ENCODE results near the gene PDE10A. TPM values are rescaled to one million over a fixed set of nuclear protein-coding genes. Genes with fewer than 3 reads are reported as not detected.

Gene PDE10A
- total RNA-seq, 1 experiment from 2014 or later, result 0.31 TPM

GRCh38 chr6:165566088-165566828, 96.8 kb downstream of the PDE10A start:
- Histone ChIP-seq H3K79me1 (ENCODE audit: insufficient read depth, low read depth, low read length, poor library complexity, severe bottlenecking) (no peaks in the 10 kb centered on the region), H3K4ac (ENCODE audit: low read depth, low read length) (no peak overlapping the region), H2BK120ac (ENCODE audit: low read depth, low read length, poor library complexity, severe bottlenecking) (no peak overlapping the region), H3K27ac (ENCODE audit: insufficient read length, low read depth, low read length) (no peak overlapping the region), H2AFZ (ENCODE audit: low read length) (no peak overlapping the region), H2BK20ac (ENCODE audit: low read depth, low read length, poor library complexity, severe bottlenecking) (no peak overlapping the region), H3K9me3 (ENCODE audit: control insufficient read depth, low read depth, low read length) (no peaks in the 10 kb centered on the region), H3K56ac (ENCODE audit: insufficient read length, low read depth, low read length) (no peak overlapping the region), H2BK5ac (ENCODE audit: insufficient read length, low read length) (no peak overlapping the region), H4K5ac (ENCODE audit: insufficient read length, low read depth, low read length) (no peak overlapping the region), H2BK12ac (ENCODE audit: insufficient read length, low read depth, low read length) (no peak overlapping the region), H3K23me2 (ENCODE audit: insufficient read length, low read depth, low read length, poor library complexity, severe bottlenecking) (no peaks in the 10 kb centered on the region), H3K9ac (ENCODE audit: extremely low read depth, insufficient read length, low read length) (no peak overlapping the region), H3K27me3 (ENCODE audit: insufficient read depth, low read length) (no peaks in the 10 kb centered on the region), H4K91ac (ENCODE audit: insufficient read length, low read depth, low read length) (no peak overlapping the region), H3K4me2 (ENCODE audit: insufficient read depth, insufficient read length, low read length) (no peak overlapping the region), H3K14ac (ENCODE audit: insufficient read depth, low read length) (no peak overlapping the region), H2BK15ac (ENCODE audit: low read depth, low read length) (no peak overlapping the region), H3T11ph (ENCODE audit: low read length) (no peak overlapping the region), H3K79me2 (ENCODE audit: insufficient read depth, low read length) (no peaks in the 10 kb centered on the region), H3K23ac (ENCODE audit: insufficient read length, low read depth, low read length) (no peak overlapping the region), H4K8ac (replicated peaks; ENCODE audit: insufficient read length, low read depth, low read length) (no peak overlapping the region), H3K4me1 (ENCODE audit: insufficient read depth, low read length) (no peaks in the 10 kb centered on the region), H3K18ac (ENCODE audit: insufficient read length, low read depth, low read length) (no peak overlapping the region), H4K20me1 (ENCODE audit: control insufficient read depth, insufficient read depth, insufficient read length) (no peaks in the 10 kb centered on the region), H2AK5ac (ENCODE audit: insufficient read length, low read length) (no peak overlapping the region)
- no peak for TF ChIP-seq CTCF (conservative IDR thresholded peaks at IDR 0.05)
- no peak for DNase-seq
- no peak overlapping the region for H3K4me3 Mint-ChIP-seq
- H3K27me3 Mint-ChIP-seq (ENCODE audit: low read depth), result no peaks in the 10 kb centered on the region
- no CpG with 5 or more reads among the region's 5 CpGs for WGBS (ENCODE audit: extremely low coverage, insufficient read length, low lambda C conversion rate)
- H3K4me1 Mint-ChIP-seq, result no peaks in the 10 kb centered on the region
- peaks cover 3 to 7% of the 10 kb centered on the region in 2 experiments; a peak in 4 of 5 replicates for H3K9me3 Mint-ChIP-seq
- H3K36me3 Mint-ChIP-seq (ENCODE audit: insufficient read depth in 1 of 3, low read depth in 3 of 3), result peaks cover 0 to under 1% (median under 1%) of the 10 kb centered on the region in 3 experiments; a peak in 2 of 7 replicates
- H3K27ac Mint-ChIP-seq, result no peak overlapping the region

Data from H9 (cell line).